Panc1 (cell line): Measurements from ENCODE around the gene CIITA. TPM values are rescaled to one million over a fixed set of nuclear protein-coding genes. Genes with fewer than 3 reads are reported as not detected.
"Not testable (repeated sequence)": the region's sequence is repeated elsewhere in the genome, so short reads cannot be mapped to it uniquely, and the experiment has no call there.

Source experiments
- ATAC-seq: fragments of 200-7000 bp; cut with Tn5 transposase; 2 replicates; pipeline ENCODE4 v1.9.1; 2020; ENCODE audit warnings: mild to moderate bottlenecking, moderate library complexity
- BruUV-seq: library from RNA; stranded (reverse); fragments of 400-500 nt; replicated peaks from 2 replicates; lab custom pipeline; 2021; lab: Mats Ljungman, UMichigan
- CTCF ChIA-PET: fragments of 300-600 bp; sonication (Branson Sonifier 250); formaldehyde crosslinking; loops from one replicate; lab custom pipeline; 2022; ENCODE audit warnings: antibody characterized with exemption; lab: Charles Lee
- POLR2A ChIA-PET: fragments of 300-600 bp; sonication (Branson Sonifier 250); formaldehyde crosslinking; loops from one replicate; lab custom pipeline; 2022; ENCODE audit warnings: antibody characterized with exemption; lab: Charles Lee
- DNase-seq: peaks from one replicate; pipeline ENCODE4 v3.0.0-alpha.2; 2010; ENCODE audit warnings: low read depth, low spot score
- H3K27ac ChIP-seq: 2 replicates; pipeline ENCODE4 v1.5.1; 2011; ENCODE audit warnings: mild to moderate bottlenecking, low read length, inconsistent platforms
- H3K27me3 ChIP-seq: fragments of 200-500 bp; sonication (Bioruptor generic); 2 replicates; pipeline ENCODE4 v1.6.0; 2014; ENCODE audit warnings: low read length, inconsistent platforms; ENCODE audit not compliant: control insufficient read depth, insufficient read depth
- H3K36me3 ChIP-seq: fragments of 200-500 bp; sonication (Bioruptor generic); 2 replicates; pipeline ENCODE4 v1.5.1; 2014; ENCODE audit warnings: inconsistent platforms, mild to moderate bottlenecking, low read length, moderate library complexity; ENCODE audit not compliant: control insufficient read depth, insufficient read depth
- H3K4me1 ChIP-seq: 2 replicates; pipeline ENCODE4 v1.5.1; 2011; ENCODE audit warnings: inconsistent platforms, mild to moderate bottlenecking, low read length, moderate library complexity; ENCODE audit not compliant: control insufficient read depth, insufficient read depth
- H3K4me3 ChIP-seq, 2 experiments: 2 replicates each; pipeline ENCODE4 v1.5.1; 2011 to 2012; ENCODE audit warnings: low read depth in 2 of 2, low read length in 2 of 2, mild to moderate bottlenecking in 2 of 2, inconsistent platforms in 1 of 2, moderate library complexity in 1 of 2
- H3K9me3 ChIP-seq: fragments of 200-500 bp; sonication (Bioruptor generic); 2 replicates; pipeline ENCODE4 v1.5.1; 2014; ENCODE audit warnings: low read depth, mild to moderate bottlenecking, inconsistent platforms, low read length, moderate library complexity; ENCODE audit not compliant: control insufficient read depth, insufficient read depth
- POLR2AphosphoS5 ChIP-seq: IDR thresholded peaks from 2 replicates; pipeline ENCODE4 v1.6.1; 2012; ENCODE audit warnings: mild to moderate bottlenecking, low read depth, low read length, moderate library complexity
- SIN3A ChIP-seq: IDR thresholded peaks from 2 replicates; pipeline ENCODE4 v1.6.1; 2012; ENCODE audit warnings: low read depth, mild to moderate bottlenecking, low read length, moderate library complexity, borderline replicate concordance; ENCODE audit not compliant: insufficient read depth
- TCF7L2 ChIP-seq: IDR thresholded peaks from 2 replicates; pipeline ENCODE4 v1.6.1; 2011; ENCODE audit warnings: mild to moderate bottlenecking, low read depth, low read length, inconsistent platforms
- in situ Hi-C: cut with HindIII; loops from 2 replicates; pipeline ENCODE4 v1.10.0; 2016; ENCODE audit warnings: low sequenced_read_pairs, low pct_unique_long_range_greater_than_20kb
- intact Hi-C: fragments of 100-400 bp; cut with micrococcal nuclease; formaldehyde crosslinking; loops from one replicate; pipeline ENCODE4 v1.10.0; 2022; ENCODE audit not compliant: unreplicated experiment
- total RNA-seq: library from RNA; stranded (reverse); gene quantifications from one replicate; pipeline ENCODE4 v1.2.1, GENCODE V29; 2021; ENCODE audit not compliant: unreplicated experiment
- TF ChIP-seq, protein P1 (sequence below), 2 experiments: IDR thresholded peaks; 2 replicates each; pipeline ENCODE4 v1.6.1; 2011 to 2012; ENCODE audit warnings: low read depth in 2 of 2, control low read depth in 1 of 2, low read length in 1 of 2, mild to moderate bottlenecking in 1 of 2, moderate library complexity in 1 of 2; ENCODE audit not compliant: insufficient read depth in 1 of 2
- TF ChIP-seq, protein P2 (sequence below): fragments of 450-650 bp; IDR thresholded peaks from 2 replicates; pipeline ENCODE4 v1.5.1; 2017; ENCODE audit warnings: mild to moderate bottlenecking

Gene CIITA
- total RNA-seq, 1 experiment from 2014 or later, result 0.41 TPM

DNA sequence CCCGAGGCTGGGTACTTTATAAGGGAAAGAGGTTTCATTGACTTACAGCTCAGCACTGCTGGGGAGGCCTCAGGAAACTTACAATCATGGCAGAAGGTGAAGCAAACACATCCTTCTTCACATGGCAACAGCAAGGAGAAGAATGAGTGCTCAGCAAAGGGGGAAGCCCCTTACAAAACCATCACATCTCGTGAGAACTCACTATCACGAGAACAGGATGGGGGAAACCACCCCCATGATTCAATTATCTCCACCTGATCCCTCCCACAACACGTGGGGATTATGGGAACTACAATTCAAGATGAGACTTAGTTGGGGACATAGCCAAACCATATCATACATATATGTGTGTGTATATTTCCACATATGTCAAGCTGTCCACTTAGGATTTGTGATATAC lies 89.6 kb downstream of the CIITA start:
- H3K36me3 ChIP-seq, DNase-seq, H3K4me1 ChIP-seq, H3K4me3 ChIP-seq, H3K9me3 ChIP-seq, BruUV-seq, ATAC-seq, H3K27me3 ChIP-seq, H3K27ac ChIP-seq, in situ Hi-C loops: not testable (repeated sequence)
- POLR2A ChIA-PET, result interaction anchor here (0.7 kb wide), 1 partner anchor 289 kb away, joined by 3 read pairs; no protein-coding TSS in a partner anchor
- intact Hi-C loops, result loop anchor here (10.0 kb wide), 2 partner anchors 388 to 418 kb away; no protein-coding TSS in a partner anchor
- CTCF ChIA-PET, result interaction anchor here (0.5 kb wide), 1 partner anchor 101 kb away, joined by 3 read pairs; no protein-coding TSS in a partner anchor

DNA sequence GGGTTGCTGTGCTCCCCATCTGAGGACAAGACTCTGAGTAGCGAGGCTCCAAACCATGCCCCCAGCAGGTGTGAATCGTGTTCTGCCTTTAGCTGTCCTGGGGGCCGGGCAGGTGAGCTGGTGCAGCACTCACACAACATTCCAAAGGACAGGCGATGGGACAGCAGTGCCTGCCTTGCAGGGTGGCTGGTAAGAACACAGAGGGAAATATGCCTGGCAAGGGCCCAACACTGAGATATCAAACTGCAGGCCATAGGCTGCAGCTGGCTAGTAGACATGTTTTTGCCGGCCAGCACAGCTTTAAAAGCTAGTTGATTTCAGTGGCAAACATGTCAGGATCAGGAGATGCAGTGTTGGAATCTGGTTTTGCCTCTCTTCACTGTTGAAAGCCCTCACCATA lies 91.0 kb downstream of the CIITA start:
- TF ChIP-seq, protein P1, sequence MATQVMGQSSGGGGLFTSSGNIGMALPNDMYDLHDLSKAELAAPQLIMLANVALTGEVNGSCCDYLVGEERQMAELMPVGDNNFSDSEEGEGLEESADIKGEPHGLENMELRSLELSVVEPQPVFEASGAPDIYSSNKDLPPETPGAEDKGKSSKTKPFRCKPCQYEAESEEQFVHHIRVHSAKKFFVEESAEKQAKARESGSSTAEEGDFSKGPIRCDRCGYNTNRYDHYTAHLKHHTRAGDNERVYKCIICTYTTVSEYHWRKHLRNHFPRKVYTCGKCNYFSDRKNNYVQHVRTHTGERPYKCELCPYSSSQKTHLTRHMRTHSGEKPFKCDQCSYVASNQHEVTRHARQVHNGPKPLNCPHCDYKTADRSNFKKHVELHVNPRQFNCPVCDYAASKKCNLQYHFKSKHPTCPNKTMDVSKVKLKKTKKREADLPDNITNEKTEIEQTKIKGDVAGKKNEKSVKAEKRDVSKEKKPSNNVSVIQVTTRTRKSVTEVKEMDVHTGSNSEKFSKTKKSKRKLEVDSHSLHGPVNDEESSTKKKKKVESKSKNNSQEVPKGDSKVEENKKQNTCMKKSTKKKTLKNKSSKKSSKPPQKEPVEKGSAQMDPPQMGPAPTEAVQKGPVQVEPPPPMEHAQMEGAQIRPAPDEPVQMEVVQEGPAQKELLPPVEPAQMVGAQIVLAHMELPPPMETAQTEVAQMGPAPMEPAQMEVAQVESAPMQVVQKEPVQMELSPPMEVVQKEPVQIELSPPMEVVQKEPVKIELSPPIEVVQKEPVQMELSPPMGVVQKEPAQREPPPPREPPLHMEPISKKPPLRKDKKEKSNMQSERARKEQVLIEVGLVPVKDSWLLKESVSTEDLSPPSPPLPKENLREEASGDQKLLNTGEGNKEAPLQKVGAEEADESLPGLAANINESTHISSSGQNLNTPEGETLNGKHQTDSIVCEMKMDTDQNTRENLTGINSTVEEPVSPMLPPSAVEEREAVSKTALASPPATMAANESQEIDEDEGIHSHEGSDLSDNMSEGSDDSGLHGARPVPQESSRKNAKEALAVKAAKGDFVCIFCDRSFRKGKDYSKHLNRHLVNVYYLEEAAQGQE (IDR thresholded peaks at IDR 0.05; ENCODE audit: insufficient read depth in 1 of 2, low read depth in 2 of 2, low read length in 1 of 2), result no peak
- TF ChIP-seq SIN3A (no peak), POLR2AphosphoS5 (no peak), TCF7L2 (no peak)
- TF ChIP-seq, protein P2, sequence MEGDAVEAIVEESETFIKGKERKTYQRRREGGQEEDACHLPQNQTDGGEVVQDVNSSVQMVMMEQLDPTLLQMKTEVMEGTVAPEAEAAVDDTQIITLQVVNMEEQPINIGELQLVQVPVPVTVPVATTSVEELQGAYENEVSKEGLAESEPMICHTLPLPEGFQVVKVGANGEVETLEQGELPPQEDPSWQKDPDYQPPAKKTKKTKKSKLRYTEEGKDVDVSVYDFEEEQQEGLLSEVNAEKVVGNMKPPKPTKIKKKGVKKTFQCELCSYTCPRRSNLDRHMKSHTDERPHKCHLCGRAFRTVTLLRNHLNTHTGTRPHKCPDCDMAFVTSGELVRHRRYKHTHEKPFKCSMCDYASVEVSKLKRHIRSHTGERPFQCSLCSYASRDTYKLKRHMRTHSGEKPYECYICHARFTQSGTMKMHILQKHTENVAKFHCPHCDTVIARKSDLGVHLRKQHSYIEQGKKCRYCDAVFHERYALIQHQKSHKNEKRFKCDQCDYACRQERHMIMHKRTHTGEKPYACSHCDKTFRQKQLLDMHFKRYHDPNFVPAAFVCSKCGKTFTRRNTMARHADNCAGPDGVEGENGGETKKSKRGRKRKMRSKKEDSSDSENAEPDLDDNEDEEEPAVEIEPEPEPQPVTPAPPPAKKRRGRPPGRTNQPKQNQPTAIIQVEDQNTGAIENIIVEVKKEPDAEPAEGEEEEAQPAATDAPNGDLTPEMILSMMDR, result no peak
- Histone ChIP-seq H3K9me3 (no peaks in the 10 kb centered on the region), H3K4me3 (no peak overlapping the region), H3K36me3 (no peaks in the 10 kb centered on the region), H3K4me1 (no peaks in the 10 kb centered on the region), H3K27me3 (no peaks in the 10 kb centered on the region), H3K27ac (no peak overlapping the region)
- no TSS peak for BruUV-seq
- DNase-seq (no peak), ATAC-seq (no peak)
- in situ Hi-C loops (no loop called here), intact Hi-C loops (loop anchor here (10.0 kb wide), 2 partner anchors 387 to 417 kb away; no protein-coding TSS in a partner anchor)
- ChIA-PET POLR2A (no interaction called here), CTCF (interaction anchor here (0.6 to 1.0 kb wide), 2 partner anchors 214 to 288 kb away, joined by 4 to 7 read pairs; partner anchors contain the start of gene SOCS1)

DNA sequence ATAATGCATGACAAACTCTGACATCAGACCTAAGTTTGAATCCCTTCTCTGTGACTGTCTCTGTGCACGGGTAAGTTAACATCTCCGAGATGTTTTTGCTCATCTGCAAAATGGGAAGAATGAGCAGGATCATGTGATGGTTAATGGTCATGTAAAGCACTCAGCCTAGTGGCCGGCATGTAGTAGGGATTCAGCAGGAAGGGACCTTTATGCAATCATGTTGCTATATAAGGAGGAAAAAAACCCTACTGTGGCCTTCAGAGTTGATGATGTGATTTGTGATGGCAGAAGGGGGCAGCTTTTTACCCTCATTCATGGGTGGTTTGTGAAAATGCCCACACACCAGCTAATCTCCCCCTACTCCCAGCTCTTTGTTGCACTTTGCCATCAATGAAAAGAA lies 91.5 kb downstream of the CIITA start:
- ChIA-PET POLR2A (no interaction called here), CTCF (interaction anchor here (0.6 to 1.0 kb wide), 2 partner anchors 214 to 287 kb away, joined by 4 to 7 read pairs; partner anchors contain the start of gene SOCS1)
- no peak for DNase-seq
- TF ChIP-seq POLR2AphosphoS5 (no peak), SIN3A (no peak), TCF7L2 (no peak)
- TF ChIP-seq, protein P2, result no peak
- TF ChIP-seq, protein P1 (IDR thresholded peaks at IDR 0.05; ENCODE audit: insufficient read depth in 1 of 2, low read depth in 2 of 2, low read length in 1 of 2), result no peak
- H3K4me1 ChIP-seq, result no peaks in the 10 kb centered on the region
- H3K9me3 ChIP-seq, result no peaks in the 10 kb centered on the region
- H3K27me3 ChIP-seq, result no peaks in the 10 kb centered on the region
- H3K4me3 ChIP-seq, result no peak overlapping the region
- ATAC-seq, result no peak
- in situ Hi-C loops, result no loop called here
- no peak overlapping the region for H3K27ac ChIP-seq
- no peaks in the 10 kb centered on the region for H3K36me3 ChIP-seq
- BruUV-seq, result no TSS peak
- intact Hi-C loops, result loop anchor here (10.0 kb wide), 2 partner anchors 386 to 416 kb away; no protein-coding TSS in a partner anchor
